Muscle of back (tissue), 11 donors: Measurements from ENCODE around the gene TEX19. TPM values are rescaled to one million over a fixed set of nuclear protein-coding genes. Genes with fewer than 3 reads are reported as not detected.
A peak's percentile ranks its signal among the peaks of the same experiment; 100 is the strongest.

Source experiments
- DNase-seq, 3 donors: peaks; one replicate each; pipeline versions ENCODE4 v3.0.0 to v3.0.0-alpha.2; 2013
- polyA plus RNA-seq, 10 donors: library from polyadenylated mRNA; unstranded; fragments of 120-200 nt; gene quantifications; one replicate each; pipeline ENCODE4 v1.2.1, GENCODE V29; 2013; ENCODE audit not compliant: insufficient read length in 10 of 10

Gene TEX19
- polyA plus RNA-seq, 10 donors = 0.14 to 0.20 (median 0.15) TPM; not detected in 7

GRCh38 chr17:82320956-82321927 is 37.8 kb upstream of the TEX19 start:
- no peak for DNase-seq

DNA sequence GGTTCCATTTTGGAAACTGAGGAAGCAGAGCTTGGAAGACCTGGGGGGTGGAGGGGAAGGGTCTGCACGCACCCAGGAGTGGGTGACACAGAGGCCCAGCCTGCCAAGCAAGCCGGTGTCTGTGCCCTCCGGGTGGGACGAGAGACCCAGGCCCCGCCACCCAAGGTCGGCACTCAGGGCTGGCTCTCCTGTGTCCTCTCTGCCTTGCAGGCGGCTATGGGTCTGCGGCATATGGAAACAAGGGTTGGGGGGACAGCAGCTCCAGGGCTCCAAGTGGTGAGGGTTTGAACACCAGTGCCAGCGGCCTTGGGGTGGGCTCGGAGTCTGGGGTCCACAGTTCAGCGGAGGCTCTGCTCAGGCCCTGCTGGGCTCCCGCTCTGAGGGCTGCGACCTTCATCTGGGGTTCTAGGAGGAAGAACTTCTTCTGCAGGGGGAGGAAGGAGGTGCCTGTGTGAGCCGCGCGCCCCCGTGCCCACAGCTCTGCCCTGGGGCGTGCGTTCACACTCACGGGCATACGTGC is 37.0 kb upstream of the TEX19 start:
- DNase-seq = no peak

DNA sequence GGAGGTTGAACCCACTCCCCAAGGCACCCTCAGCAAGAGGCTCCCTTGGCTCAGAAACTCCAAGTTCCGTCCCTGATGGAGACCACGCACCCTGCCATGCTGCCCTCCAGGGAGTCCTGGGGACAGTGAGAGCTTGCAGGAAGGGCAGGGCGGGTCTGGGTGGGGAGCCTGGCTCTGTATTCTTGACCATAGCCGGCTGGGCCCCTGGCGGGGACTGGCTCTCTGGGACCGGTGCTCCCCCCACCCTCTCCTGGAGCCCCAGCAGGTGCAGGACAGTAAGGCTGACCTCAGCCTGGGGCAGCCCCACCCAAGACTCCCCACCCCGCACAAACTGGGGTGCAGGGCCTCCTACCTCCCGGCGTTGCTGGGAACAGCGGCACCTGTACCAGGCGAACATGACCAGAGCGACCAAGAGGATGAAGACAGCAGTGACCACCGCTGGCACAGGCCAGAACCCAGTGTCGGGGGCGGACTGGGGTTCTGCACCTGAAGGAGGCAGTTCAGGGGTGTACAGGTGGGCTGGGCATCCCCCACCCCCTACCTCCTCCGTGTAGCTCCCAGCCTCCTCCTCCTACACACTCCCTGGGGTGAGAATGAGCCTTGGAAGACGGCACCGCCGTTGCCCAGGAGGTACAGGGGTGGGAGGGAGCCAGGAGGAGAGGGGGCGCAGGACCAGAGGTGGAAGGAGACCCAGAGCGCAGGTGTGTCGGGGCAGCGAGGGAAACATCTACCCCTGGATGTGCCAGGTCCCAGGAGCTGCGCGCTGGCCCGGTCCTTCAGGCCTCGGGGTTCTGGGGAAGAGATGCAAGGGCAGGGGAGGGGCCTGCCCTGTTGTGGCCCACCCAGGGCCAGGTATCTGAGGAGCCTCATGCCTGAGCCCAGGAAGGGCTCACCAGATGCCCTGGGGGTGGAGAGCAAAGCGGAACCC is 36.3 kb upstream of the TEX19 start:
- no peak for DNase-seq

GRCh38 chr17:82323514-82324234 is 35.4 kb upstream of the TEX19 start:
- no peak for DNase-seq

- DNase-seq = no peak
Observed at GRCh38 chr17:82324566-82325285, 34.3 kb upstream of the TEX19 start.

DNA sequence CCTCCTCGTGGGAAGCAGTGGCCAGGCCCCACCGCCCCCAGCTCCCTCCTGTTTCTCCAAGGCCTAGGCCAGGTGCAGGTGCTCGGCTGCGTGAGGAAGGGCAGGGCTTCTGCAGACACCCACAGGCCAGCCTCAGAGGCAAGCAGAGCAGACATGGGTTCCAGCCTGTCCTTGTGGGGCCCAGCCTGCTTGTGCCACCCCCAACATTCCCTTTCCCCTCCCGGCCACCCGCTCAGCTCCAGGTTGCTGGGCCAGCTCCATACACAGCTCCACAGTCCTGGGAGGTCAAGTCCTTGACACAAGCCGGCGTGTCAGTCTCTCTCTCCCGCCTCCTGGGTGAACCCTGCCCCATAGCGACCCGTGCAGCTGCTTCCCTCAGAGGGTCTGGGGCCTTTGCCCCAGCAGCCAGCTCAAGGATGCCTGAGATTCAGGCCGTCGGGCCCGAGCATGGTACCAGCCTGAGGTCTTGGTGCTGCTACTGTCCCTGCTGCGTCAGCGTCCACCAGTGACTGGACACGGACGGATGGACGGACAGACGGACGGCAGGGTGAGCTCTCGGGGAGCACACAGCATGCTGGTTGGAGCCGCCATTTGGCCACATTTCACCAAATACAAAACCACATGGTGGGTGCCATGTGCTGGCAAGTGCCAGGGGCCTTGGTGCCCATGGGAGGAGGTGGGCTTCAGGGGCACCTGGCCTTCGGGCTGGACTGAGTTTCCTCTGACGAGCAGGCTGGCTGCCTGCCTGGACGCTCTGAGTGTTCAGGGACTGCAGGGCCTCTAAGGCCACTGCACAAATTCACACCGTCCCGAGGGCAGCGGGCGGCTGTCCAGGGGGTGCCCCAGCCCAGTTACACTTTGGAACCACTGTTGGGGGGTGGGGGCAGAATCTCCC is 33.5 kb upstream of the TEX19 start:
- DNase-seq = no peak

GRCh38 chr17:82327289-82327688 is 31.8 kb upstream of the TEX19 start:
- DNase-seq = no peak

- no peak for DNase-seq
Observed at GRCh38 chr17:82327757-82328140, 31.3 kb upstream of the TEX19 start.

- peak in 1 of 3 donors; percentile 1 for DNase-seq
Observed at GRCh38 chr17:82328141-82328993, 30.7 kb upstream of the TEX19 start.

DNA sequence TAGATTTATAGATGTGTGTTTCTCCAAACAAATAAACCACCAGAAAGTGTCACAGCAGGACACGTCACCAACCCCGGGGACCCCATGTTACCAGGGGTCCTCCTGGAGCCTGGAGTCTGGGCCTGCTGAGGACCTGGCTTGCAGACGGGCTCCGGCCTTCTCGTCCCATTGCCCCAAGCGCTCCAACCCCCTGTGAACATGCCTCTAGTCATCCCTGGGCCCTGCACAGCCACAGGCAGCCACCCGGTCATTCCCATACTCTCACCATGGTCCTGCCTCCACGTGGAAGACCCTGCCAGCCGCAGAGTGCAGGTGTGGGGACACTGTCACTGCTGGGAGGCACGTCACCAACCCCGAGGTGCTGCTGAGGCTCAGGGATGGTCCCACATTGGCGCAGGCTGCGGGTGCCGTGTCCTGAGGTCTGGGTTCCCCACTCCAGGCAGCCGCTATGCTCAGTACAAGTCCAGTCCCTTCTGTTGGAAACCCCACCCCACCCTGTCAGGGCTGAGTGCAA is 30.0 kb upstream of the TEX19 start:
- DNase-seq = no peak

DNA sequence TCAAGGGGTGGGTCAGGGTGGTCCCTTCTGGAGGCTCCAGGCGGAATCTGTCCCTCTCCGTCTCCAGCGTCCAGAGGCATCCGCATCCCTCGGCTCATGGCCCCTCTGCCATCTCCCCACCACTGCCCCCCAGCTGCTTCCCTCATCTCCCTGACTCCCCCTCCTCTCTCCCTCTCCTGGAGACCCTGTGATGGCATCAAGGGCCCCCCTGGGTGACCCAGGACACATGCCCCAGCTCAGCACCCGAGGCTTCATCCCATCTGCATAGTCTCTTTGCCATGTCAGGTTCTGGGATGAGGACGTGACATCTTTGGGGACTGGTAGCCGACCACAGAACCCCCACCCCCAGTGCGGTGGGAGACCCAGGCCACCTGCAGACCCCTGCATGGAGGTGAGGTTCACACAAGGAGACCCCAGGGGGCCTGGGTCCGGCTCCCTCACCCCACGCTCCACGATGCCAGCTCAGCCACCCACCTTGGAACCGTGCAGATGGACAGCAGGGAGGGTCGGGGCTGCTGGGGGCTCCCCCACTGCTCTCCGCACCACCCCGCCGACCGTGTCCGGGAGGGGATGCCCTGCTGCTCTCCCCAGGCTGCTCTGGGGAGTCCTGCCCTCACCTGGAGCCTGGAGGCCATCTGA is 29.2 kb upstream of the TEX19 start:
- DNase-seq = no peak

- DNase-seq = peak; percentile 73 to 84 (median 78)
Observed at GRCh38 chr17:82330322-82331239, 28.5 kb upstream of the TEX19 start.

GRCh38 chr17:82331345-82331939 is 27.6 kb upstream of the TEX19 start:
- DNase-seq = no peak

DNA sequence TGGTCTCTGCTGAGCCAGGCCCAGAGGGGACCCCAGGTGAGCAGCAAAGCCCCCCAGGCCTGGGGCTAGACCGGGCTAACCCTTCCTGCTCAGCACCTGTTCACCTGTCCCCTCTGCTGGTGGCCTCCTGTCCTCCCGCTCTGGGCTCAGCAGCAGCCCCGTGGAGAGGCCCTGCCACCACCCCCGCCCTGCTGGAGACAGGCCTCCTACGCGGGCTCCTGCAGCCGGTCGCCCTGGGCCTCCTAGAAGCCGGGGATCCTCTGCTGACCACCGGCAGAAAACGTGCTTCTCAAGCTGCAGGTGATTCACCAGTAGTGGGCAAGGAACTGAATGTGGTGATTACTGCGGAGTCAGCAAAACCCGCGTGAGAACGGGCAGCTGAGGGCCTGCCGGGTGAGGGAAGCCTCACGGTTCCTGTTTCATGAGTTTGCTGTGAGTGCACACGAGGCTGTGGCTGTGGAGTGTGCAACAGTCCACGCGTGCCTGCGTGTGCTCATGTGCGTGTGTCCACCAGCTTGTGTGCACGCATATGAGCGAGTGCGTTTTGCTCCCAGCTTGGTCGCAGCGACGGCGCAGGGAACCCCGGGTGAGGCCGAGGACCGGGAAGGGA is 26.3 kb upstream of the TEX19 start:
- peak in 1 of 3 donors; percentile 67 for DNase-seq

DNA sequence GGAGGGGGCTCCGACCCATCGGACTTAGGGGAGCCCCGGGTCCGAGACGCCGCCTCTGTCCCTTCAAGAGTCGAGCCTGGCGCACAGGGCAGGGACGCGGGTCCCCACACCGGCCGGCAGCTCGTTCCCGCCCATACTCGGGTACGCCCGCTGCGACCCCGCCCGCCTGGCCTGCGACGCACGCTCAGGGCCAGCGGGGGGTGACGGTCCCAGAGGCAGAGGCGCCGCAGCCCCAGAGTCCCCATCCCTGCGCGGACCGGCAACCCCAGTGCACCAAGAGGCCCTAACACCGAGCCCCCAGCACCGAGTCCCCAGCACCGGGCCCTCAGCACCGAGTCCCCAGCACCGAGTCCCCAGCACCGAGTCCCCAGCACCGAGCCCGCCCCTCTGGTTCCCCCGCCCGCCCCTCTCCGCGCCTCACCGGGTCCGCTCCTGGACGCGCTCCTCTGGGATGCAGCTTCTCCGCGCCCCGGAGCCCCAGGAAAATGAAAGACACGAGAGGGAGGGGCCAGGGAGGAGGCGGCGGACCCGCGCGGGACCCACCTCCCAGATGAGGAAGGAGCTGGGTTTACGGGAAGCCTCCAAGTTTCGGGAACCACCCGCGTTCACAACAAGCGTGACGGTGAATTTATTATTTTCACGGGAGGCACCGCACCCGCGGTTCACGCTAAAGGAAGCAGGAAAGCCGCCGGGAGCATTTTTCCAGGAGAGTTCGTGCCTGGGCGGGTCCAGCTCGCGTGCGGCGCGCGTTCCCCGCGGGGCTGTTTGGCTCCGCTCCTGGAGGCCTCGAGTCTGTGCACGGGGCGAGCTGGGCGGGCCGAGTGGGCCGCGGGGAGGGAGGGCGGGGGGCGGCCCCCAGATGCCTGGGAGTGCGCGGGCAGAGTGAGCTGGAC is 25.5 kb upstream of the TEX19 start, which contains the start of gene SECTM1:
Gene SECTM1 (minus strand): TSS at position 488 of the 893 bp plus-strand sequence. CDS start 6,526 bp downstream, outside the sequence.
- peak in 2 of 3 donors; percentile 75 to 90 for DNase-seq
